Pancreas (tissue), 10 donors: ENCODE results near the gene COL15A1. TPM values are rescaled to one million over a fixed set of nuclear protein-coding genes. Genes with fewer than 3 reads are reported as not detected.
"Not testable (repeated sequence)": the region's sequence is repeated elsewhere in the genome, so short reads cannot be mapped to it uniquely, and the experiment has no call there.

Source experiments
- ATAC-seq, 4 donors: fragments of 200-7000 bp; cut with Tn5 transposase; one replicate each; pipeline versions ENCODE4 v1.8.0 to v1.9.1; 2020; ENCODE audit warnings: mild to moderate bottlenecking in 4 of 4, moderate library complexity in 4 of 4
- DNase-seq, 6 donors: peaks; one replicate each; pipeline ENCODE4 v3.0.0-alpha.2; 2020
- FAIRE-seq: peaks from 2 replicates; lab custom pipeline; 2012; peaks lifted over from hg19 to GRCh38; lab: Jason Lieb, UNC
- H3K27ac ChIP-seq, 4 donors: fragments of 200-600 bp; sonication (generic); 1 replicate in 3 of 4; 2 replicates in 1 of 4; pipeline versions ENCODE4 v1.5.0 to v1.8.0; 2020
- H3K27me3 ChIP-seq, 4 donors: fragments of 200-600 bp; one replicate each; pipeline ENCODE4 v1.8.0; 2021
- H3K36me3 ChIP-seq, 3 donors: fragments of 200-600 bp; sonication (generic) in 1 of 3; one replicate each; pipeline versions ENCODE4 v1.5.0 to v1.8.0; 2020 to 2021
- H3K4me1 ChIP-seq, 3 donors: fragments of 200-600 bp; one replicate each; pipeline ENCODE4 v1.8.0; 2021
- H3K4me3 ChIP-seq, 4 donors: fragments of 200-600 bp; sonication (generic) in 2 of 4; one replicate each; pipeline versions ENCODE4 v1.5.0 to v1.8.0; 2020 to 2021
- H3K9me3 ChIP-seq, 4 donors: fragments of 200-600 bp; one replicate each; pipeline ENCODE4 v1.8.0; 2021
- WGBS, 2 donors: extraction: QIAGEN DNeasy Blood & Tissue Kit; methylation state at CpG; one replicate each; pipeline ENCODE4 v1.1.7; 2013; 5-methylcytosine and 5-hydroxymethylcytosine counted together
- intact Hi-C, 3 donors: fragments of 100-400 bp; cut with DNase I; formaldehyde crosslinking; loops; one replicate each; pipeline versions ENCODE4 v1.11.1 to v1.14.2; 2022
- polyA plus RNA-seq, 2 donors: library from polyadenylated mRNA; stranded (reverse); fragments of 200-250 nt; gene quantifications; one replicate each; pipeline ENCODE4 v1.2.3, GENCODE V29; 2013
- total RNA-seq, 6 donors: library from RNA; stranded (reverse); fragmentation: NEBNext Ultra II Directional in 4 of 6; extraction: Animal tissue kit (Norgen Biotek cat#: 25700) in 4 of 6; gene quantifications; one replicate each; pipeline versions ENCODE4 v1.2.1 to v1.2.4, GENCODE V29; 2021 to 2023
- TF ChIP-seq, protein P1 (sequence below), 4 donors: fragments of 200-600 bp; sonication (generic) in 3 of 4; IDR thresholded peaks; one replicate each; pipeline versions ENCODE4 v1.5.0 to v1.8.0; 2021; ENCODE audit warnings: antibody characterized with exemption in 4 of 4
- donor health status: healthy with polysubstance abuse.
- donor health status: DM: no; HTN: no; CAD: no; lungs with moderate emphysema.
- donor health status: DM: no; HTN: no; CAD: no.
- donor health status: control.
- donor health status: control.
- donor health status: Bipolar disorder and iron deficiency.
- donor health status: DM: yes; HTN: yes; CAD: no.
- donor health status: DM: no; HTN: no; CAD: no.
- donor health status: DM: no; HTN: no; CAD: no.
- donor health status: DM: yes; HTN: yes; CAD: no.

The COL15A1 gene
- total and polyA plus RNA-seq, 8 donors, result 6.7 to 43.4 (median 10.4) TPM

DNA sequence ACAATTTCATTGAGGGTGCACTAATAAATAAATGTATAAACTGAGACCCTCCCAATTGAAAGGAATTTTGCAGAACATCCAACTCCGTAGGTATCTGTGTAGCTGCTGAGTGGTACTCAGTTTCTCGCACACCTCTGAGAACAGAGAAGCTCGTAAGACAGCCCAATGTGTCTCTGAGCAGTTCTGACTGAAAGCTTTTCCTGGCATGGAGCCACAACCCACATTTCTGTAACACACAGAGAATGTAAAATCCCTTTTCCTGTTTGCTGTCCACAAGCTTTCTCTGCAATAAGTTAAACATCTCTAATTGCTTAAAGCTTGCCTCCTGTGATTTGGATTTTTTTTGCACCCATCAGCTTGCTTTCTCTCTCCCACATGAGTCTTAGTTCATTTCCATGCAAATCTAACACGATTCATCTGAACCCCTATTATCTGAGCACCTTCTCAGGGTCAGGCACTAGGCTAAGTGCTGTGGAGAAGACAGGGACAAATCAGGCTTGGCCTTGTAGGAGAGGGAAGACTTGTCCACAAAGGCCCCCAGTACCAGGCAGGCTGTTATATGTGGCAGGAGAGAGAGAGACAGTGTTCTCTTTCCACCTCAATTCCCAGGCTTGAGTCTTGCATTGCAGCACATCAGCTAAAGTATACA lies 44.2 kb upstream of the COL15A1 start:
- no peaks in the 10 kb centered on the region for H3K4me1 ChIP-seq
- ATAC-seq (peak in 1 of 4 donors; percentile 41), FAIRE-seq (no peak), DNase-seq (no peak)
- H3K27me3 ChIP-seq, result no peaks in the 10 kb centered on the region
- TF ChIP-seq, protein P1, sequence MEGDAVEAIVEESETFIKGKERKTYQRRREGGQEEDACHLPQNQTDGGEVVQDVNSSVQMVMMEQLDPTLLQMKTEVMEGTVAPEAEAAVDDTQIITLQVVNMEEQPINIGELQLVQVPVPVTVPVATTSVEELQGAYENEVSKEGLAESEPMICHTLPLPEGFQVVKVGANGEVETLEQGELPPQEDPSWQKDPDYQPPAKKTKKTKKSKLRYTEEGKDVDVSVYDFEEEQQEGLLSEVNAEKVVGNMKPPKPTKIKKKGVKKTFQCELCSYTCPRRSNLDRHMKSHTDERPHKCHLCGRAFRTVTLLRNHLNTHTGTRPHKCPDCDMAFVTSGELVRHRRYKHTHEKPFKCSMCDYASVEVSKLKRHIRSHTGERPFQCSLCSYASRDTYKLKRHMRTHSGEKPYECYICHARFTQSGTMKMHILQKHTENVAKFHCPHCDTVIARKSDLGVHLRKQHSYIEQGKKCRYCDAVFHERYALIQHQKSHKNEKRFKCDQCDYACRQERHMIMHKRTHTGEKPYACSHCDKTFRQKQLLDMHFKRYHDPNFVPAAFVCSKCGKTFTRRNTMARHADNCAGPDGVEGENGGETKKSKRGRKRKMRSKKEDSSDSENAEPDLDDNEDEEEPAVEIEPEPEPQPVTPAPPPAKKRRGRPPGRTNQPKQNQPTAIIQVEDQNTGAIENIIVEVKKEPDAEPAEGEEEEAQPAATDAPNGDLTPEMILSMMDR (IDR thresholded peaks at IDR 0.05), result no peak
- WGBS, 2 donors, result 63 to 66% methylated on average over 4 of the region's 4 CpGs
- no peaks in the 10 kb centered on the region for H3K9me3 ChIP-seq
- no peak overlapping the region for H3K27ac ChIP-seq
- intact Hi-C loops, result no loop called here
- H3K36me3 ChIP-seq, result no peaks in the 10 kb centered on the region
- H3K4me3 ChIP-seq, result no peak overlapping the region

DNA sequence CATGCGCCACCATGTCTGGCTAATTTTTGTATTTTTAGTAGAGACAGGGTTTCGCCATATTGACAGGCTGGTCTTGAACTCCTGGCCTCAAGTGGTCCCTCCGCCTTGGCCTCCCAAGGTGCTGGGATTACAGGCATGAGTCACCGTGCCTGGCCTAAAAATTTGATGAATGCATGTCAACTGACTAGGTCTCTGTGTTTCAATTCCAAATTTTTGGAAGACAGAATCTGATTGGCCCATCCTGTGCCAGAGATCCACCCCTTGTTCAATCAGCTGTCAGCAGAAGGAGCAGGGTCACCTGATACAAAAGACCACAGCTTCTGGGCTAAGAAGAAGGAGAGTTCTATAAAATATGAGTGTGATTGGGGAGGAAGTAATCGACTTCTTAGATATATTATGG lies 43.5 kb upstream of the COL15A1 start:
- no peak overlapping the region for H3K4me3 ChIP-seq
- no peaks in the 10 kb centered on the region for H3K9me3 ChIP-seq
- no peaks in the 10 kb centered on the region for H3K4me1 ChIP-seq
- 90 to 92% methylated on average over 5 of the region's 5 CpGs for WGBS, 2 donors
- ATAC-seq, result no peak
- TF ChIP-seq, protein P1 (IDR thresholded peaks at IDR 0.05), result no peak
- FAIRE-seq, result no peak
- no peaks in the 10 kb centered on the region for H3K36me3 ChIP-seq
- intact Hi-C loops, result no loop called here
- no peaks in the 10 kb centered on the region for H3K27me3 ChIP-seq
- DNase-seq, result no peak
- H3K27ac ChIP-seq, result no peak overlapping the region

DNA sequence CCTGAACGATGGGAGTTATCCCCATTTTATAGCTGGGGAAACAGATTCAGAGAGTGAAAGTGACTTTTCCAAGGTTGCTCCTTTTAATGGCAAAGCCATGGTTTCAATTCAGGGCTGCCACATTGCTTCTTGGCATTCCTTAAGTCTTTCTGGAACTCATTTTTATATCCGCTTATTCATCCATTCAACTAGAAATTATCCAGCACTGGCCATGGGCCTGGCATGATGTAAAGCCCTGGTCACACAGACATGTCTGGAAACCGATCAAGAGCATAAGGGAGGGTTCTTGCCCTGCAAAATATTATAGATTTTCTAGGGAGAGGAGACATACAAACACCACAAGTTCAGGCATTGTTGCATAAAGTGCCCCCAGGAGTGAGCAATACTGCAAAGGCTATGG lies 43.0 kb upstream of the COL15A1 start:
- intact Hi-C loops, result no loop called here
- no peak for ATAC-seq
- DNase-seq, result no peak
- Histone ChIP-seq H3K27me3 (no peaks in the 10 kb centered on the region), H3K4me1 (no peaks in the 10 kb centered on the region), H3K36me3 (no peaks in the 10 kb centered on the region), H3K4me3 (no peak overlapping the region), H3K27ac (no peak overlapping the region), H3K9me3 (no peaks in the 10 kb centered on the region)
- 80 to 83% methylated on average over 3 of the region's 3 CpGs for WGBS, 2 donors
- FAIRE-seq, result no peak
- TF ChIP-seq, protein P1 (IDR thresholded peaks at IDR 0.05), result no peak

DNA sequence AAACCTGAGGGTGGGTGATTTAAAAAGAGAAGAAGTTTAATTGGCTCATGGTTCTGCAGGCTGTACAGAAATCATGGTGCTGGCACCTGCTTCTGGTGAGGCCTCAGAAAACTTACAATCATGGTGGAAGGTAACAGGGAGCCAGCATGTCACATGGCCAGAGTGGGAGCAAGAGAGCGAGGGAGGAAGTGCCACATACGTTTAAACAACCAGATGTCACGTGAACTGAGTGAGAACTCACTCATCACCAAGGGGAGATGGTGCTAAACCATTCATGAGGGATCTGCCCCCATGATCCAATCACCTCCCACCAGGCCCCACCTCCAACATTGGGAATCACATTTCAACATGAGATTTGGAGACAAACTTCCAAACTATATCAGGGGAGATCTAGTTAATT lies 41.9 kb upstream of the COL15A1 start:
- H3K27me3 ChIP-seq, H3K4me3 ChIP-seq, intact Hi-C loops, FAIRE-seq, ATAC-seq, DNase-seq, H3K36me3 ChIP-seq, H3K4me1 ChIP-seq, H3K27ac ChIP-seq, H3K9me3 ChIP-seq: not testable (repeated sequence)
- 83 to 84% methylated on average over 3 of the region's 3 CpGs for WGBS, 2 donors

DNA sequence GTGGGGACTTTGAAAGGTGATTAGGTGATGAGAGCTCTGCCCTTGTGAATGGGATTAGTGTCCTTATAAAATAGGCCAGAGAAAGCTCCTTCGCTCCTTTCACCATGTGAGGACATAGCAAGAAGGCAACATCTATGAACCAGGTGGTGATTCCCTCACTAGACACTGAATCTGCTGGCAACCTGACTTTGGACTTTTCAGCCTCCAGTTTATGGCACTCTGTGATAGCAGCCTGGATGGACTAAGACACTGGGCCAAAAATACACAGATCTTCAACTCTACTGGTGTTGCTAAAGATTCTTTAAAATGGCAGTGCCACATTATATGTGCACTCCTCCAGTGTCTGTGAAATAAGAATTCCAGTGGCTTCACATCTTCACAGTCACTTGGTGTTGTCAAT lies 41.2 kb upstream of the COL15A1 start:
- TF ChIP-seq, protein P1 (IDR thresholded peaks at IDR 0.05), result no peak
- DNase-seq, result no peak
- intact Hi-C loops, result no loop called here
- ATAC-seq, result no peak
- Histone ChIP-seq H3K9me3 (no peaks in the 10 kb centered on the region), H3K27ac (no peak overlapping the region), H3K36me3 (no peaks in the 10 kb centered on the region), H3K27me3 (no peaks in the 10 kb centered on the region), H3K4me1 (peaks cover 0 to 12% (median 4%) of the 10 kb centered on the region in 3 donors), H3K4me3 (no peak overlapping the region)
- WGBS, 2 donors, result 95 to 96% methylated on average over 1 of the region's 1 CpG
- FAIRE-seq, result no peak
